ENCODE data around the gene TAX1BP1. TPM values are rescaled to one million over a fixed set of nuclear protein-coding genes. Genes with fewer than 3 reads are reported as not detected.
A peak's percentile ranks its signal among the peaks of the same experiment; 100 is the strongest.

Gene TAX1BP1
- total and polyA plus RNA-seq, 8 donors = 28.3 to 64.6 (median 46.4) TPM

DNA sequence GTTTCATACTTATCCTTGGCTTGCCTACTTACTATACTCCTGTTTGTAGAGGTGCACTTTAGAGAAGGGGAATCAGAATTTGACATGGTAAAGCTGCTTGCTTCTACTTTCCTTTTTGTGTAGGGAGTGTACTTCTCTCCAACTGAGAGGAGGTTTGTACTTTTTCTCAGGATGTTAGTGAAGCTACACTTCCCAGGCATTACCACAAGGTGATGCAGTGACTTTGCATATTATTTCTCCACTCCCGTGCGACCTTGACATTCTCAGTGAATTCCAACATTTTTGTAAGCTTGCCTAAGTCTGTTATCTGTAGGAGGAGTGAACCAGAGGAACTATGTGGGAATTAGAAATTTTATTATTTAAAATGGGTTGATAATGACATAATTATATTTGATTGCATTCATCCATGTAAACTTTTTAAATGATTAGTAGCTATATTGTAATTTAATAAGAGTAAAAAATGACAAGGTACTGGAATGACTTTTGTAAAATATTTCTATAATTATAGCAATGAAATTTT, 5.2 kb downstream of the TAX1BP1 start:
- no peak overlapping the region for H3K4me3 ChIP-seq

DNA sequence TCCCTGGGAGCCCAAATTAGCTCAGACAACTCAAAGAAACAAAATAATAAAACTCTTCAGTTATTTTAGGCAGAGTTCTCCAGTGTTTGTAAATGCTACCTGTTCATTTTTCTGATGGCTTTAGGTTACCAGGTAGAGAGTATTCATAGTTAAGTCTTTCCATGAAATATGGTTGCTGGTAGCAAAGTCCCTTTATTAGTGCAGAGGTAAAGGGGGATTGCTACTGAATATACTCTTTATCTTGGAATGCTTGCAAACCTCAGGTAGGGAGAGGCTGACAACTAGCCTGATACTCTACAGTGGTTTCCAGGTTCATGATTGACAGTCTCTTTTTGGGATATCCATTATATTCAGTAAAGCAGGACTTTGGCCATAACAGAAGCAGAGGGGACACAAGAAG, 6.5 kb downstream of the TAX1BP1 start:
- no peaks in the 10 kb centered on the region for H3K27me3 ChIP-seq
- no peaks in the 10 kb centered on the region for H3K9me3 ChIP-seq
- TF ChIP-seq, protein P1, sequence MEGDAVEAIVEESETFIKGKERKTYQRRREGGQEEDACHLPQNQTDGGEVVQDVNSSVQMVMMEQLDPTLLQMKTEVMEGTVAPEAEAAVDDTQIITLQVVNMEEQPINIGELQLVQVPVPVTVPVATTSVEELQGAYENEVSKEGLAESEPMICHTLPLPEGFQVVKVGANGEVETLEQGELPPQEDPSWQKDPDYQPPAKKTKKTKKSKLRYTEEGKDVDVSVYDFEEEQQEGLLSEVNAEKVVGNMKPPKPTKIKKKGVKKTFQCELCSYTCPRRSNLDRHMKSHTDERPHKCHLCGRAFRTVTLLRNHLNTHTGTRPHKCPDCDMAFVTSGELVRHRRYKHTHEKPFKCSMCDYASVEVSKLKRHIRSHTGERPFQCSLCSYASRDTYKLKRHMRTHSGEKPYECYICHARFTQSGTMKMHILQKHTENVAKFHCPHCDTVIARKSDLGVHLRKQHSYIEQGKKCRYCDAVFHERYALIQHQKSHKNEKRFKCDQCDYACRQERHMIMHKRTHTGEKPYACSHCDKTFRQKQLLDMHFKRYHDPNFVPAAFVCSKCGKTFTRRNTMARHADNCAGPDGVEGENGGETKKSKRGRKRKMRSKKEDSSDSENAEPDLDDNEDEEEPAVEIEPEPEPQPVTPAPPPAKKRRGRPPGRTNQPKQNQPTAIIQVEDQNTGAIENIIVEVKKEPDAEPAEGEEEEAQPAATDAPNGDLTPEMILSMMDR (IDR thresholded peaks at IDR 0.05) = no peak
- no peak for DNase-seq
- no peak for FAIRE-seq
- peaks cover 25 to 51% (median 34%) of the 10 kb centered on the region in 3 donors for H3K4me1 ChIP-seq
- intact Hi-C loops (cut with DNase I) = no loop called here
- no peak for ATAC-seq
- H3K27ac ChIP-seq = no peak overlapping the region
- no peak overlapping the region for H3K4me3 ChIP-seq
- H3K36me3 ChIP-seq = peaks cover 0 to 23% (median 10%) of the 10 kb centered on the region in 3 donors

More for the DNA sequence above, 5.2 kb downstream of the TAX1BP1 start:
- intact Hi-C loops (cut with DNase I) = no loop called here
- DNase-seq (peak in 2 of 6 donors; percentile 20 to 43), FAIRE-seq (no peak), ATAC-seq (peak; percentile 9 to 35 (median 12))
- Histone ChIP-seq H3K4me1 (peaks cover 25 to 51% (median 34%) of the 10 kb centered on the region in 3 donors), H3K9me3 (no peaks in the 10 kb centered on the region), H3K27me3 (no peaks in the 10 kb centered on the region), H3K36me3 (peaks cover 0 to 11% (median 5%) of the 10 kb centered on the region in 3 donors), H3K27ac (peak overlapping the region in 2 of 4 donors; percentile 20 to 21)
- TF ChIP-seq, protein P1 (IDR thresholded peaks at IDR 0.05) = peak; percentile 26 to 45 (median 42)
- WGBS, 2 donors = 2 to 4% methylated on average over 2 of the region's 2 CpGs

DNA sequence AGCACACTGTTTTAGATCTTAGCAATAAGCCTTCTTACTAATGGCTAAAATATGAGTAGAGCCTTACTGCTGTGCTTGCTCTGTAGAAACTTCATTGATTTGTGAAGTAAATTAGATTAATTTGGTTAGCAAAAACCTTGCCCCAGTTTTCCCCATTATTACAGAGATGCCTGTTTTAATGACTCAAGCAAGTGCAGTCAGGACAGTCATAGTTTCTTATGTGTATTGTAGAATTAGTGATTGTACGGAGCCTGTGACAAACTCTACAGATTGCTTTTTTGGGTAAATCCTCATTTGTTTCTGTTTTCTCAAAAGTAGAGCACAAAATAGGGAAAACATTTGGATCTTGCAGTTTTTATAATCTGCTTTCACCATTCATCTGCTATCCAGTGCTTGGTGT, 7.0 kb downstream of the TAX1BP1 start:
- DNase-seq = no peak
- intact Hi-C loops (cut with DNase I) = no loop called here
- Histone ChIP-seq H3K4me3 (no peak overlapping the region), H3K27me3 (no peaks in the 10 kb centered on the region), H3K9me3 (no peaks in the 10 kb centered on the region), H3K36me3 (peaks cover 0 to 26% (median 10%) of the 10 kb centered on the region in 3 donors), H3K27ac (no peak overlapping the region), H3K4me1 (peaks cover 25 to 51% (median 34%) of the 10 kb centered on the region in 3 donors)
- ATAC-seq = peak in 1 of 4 donors; percentile 22
- no peak for FAIRE-seq
- WGBS, 2 donors = 52 to 55% methylated on average over 1 of the region's 1 CpG
- TF ChIP-seq, protein P1 (IDR thresholded peaks at IDR 0.05) = no peak

DNA sequence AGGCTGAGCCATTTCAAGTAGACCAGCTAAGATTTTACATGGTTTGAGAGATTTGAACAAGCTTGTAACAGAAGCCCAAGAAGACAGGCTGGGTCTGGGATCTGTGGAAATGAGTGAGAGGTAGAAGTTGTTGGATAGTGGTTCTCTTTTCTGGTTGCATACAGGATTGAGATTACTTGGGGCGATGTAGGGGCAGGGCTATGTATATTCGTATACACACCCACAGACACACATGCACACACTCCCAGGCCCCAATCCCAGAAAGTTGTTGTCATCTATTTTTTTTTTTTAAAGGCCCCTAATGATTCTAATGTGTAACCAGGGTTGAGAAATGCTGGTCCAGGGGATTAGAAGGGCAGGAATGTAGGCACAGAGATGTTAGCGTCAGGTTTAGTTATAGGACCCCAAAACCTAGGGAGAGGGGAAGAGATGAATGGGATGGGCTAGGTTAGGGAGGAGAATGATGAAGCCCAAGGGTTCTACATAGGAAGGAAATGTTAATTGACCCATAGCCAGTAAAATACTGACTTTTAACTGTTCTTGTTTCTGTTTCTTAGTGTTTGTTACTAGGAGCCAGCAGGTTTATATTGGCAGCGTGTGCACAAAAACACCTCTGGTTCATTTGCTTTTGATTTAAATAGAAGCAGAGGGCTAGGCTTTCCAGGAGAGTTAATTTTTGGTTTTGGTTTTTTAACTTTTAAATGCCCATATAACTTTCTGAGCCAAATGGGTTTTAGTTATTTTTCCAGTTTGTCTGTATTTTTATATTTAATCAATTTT, 7.8 kb downstream of the TAX1BP1 start:
- 43 to 49% methylated on average over 4 of the region's 4 CpGs for WGBS, 2 donors
- Histone ChIP-seq H3K9me3 (no peaks in the 10 kb centered on the region), H3K4me3 (no peak overlapping the region), H3K27me3 (no peaks in the 10 kb centered on the region), H3K4me1 (peaks cover 25 to 47% (median 34%) of the 10 kb centered on the region in 3 donors), H3K36me3 (peaks cover 0 to 26% (median 10%) of the 10 kb centered on the region in 3 donors), H3K27ac (no peak overlapping the region)
- TF ChIP-seq, protein P1 (IDR thresholded peaks at IDR 0.05) = no peak
- ATAC-seq (peak in 3 of 4 donors; percentile 25 to 33 (median 29)), DNase-seq (no peak), FAIRE-seq (no peak)
- intact Hi-C loops (cut with DNase I) = no loop called here

DNA sequence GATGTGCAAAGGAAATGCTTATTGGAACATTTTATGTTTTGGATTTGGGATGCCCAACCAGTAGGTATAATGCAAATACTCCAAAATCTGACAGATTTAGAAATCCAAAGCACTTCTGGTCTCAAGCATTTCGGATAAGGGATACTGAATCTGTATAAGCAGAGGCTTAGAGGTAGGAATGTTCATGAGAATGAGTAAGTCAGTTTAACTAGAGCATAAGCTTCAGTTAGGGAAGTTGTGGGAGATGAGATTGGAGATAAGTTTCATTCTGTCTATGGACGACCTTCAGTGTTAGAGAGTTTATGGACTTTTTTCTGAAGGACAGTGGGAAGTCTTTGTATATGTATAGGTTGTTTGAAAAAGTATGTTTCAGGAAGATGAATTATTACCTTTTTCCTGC, 10.4 kb downstream of the TAX1BP1 start:
- no peak for FAIRE-seq
- intact Hi-C loops (cut with DNase I) = no loop called here
- H3K4me3 ChIP-seq = no peak overlapping the region
- no peaks in the 10 kb centered on the region for H3K27me3 ChIP-seq
- no peak overlapping the region for H3K27ac ChIP-seq
- peaks cover 0 to 26% (median 10%) of the 10 kb centered on the region in 3 donors for H3K36me3 ChIP-seq
- H3K9me3 ChIP-seq = no peaks in the 10 kb centered on the region
- H3K4me1 ChIP-seq = peaks cover 18 to 31% (median 27%) of the 10 kb centered on the region in 3 donors
- no peak for ATAC-seq
- TF ChIP-seq, protein P1 (IDR thresholded peaks at IDR 0.05) = no peak
- no peak for DNase-seq
- 88 to 89% methylated on average over 2 of the region's 2 CpGs for WGBS, 2 donors
